HL-60 (cell line): ENCODE measurements around the gene BCAS3.

Experiments
- DNase-seq, 2 experiments: peaks; one replicate each; pipeline ENCODE4 v3.0.0-alpha.2; 2010 to 2020; ENCODE audit warnings: low read depth in 1 of 2, low spot score in 1 of 2
- H3K27ac ChIP-seq: fragments of 250-450 bp; sonication (Bioruptor Pico); replicated peaks from 2 replicates; pipeline ENCODE4 v1.5.1; 2020; ENCODE audit warnings: mild to moderate bottlenecking, moderate library complexity
- H3K27me3 ChIP-seq: fragments of 250-450 bp; sonication (Bioruptor Pico); 2 replicates; pipeline ENCODE4 v1.5.1; 2021; ENCODE audit warnings: mild to moderate bottlenecking, moderate library complexity; ENCODE audit not compliant: insufficient read depth, poor library complexity, severe bottlenecking
- H3K4me3 ChIP-seq: replicated peaks from 2 replicates; pipeline ENCODE4 v1.5.1; 2011; ENCODE audit warnings: mild to moderate bottlenecking, control low read depth, low read length; ENCODE audit not compliant: insufficient read depth
- GABPA ChIP-seq: IDR thresholded peaks from 2 replicates; pipeline ENCODE4 v1.6.1; 2012; ENCODE audit warnings: low read depth
- POLR2AphosphoS5 ChIP-seq: IDR thresholded peaks from 2 replicates; pipeline ENCODE4 v1.6.1; 2012; ENCODE audit warnings: low read depth
- SPI1 ChIP-seq: IDR thresholded peaks from 2 replicates; pipeline ENCODE4 v1.6.1; 2012; ENCODE audit warnings: low read depth, mild to moderate bottlenecking, borderline replicate concordance
- TF ChIP-seq, protein P1 (sequence below): IDR thresholded peaks from 2 replicates; pipeline ENCODE4 v1.6.1; 2012; ENCODE audit warnings: low read depth; ENCODE audit not compliant: insufficient replicate concordance
- TF ChIP-seq, protein P2 (sequence below): IDR thresholded peaks from one replicate; pipeline ENCODE4 v1.5.1; 2011; ENCODE audit warnings: low read length, control low read depth, inconsistent platforms; ENCODE audit not compliant: insufficient read depth

Gene BCAS3

DNA sequence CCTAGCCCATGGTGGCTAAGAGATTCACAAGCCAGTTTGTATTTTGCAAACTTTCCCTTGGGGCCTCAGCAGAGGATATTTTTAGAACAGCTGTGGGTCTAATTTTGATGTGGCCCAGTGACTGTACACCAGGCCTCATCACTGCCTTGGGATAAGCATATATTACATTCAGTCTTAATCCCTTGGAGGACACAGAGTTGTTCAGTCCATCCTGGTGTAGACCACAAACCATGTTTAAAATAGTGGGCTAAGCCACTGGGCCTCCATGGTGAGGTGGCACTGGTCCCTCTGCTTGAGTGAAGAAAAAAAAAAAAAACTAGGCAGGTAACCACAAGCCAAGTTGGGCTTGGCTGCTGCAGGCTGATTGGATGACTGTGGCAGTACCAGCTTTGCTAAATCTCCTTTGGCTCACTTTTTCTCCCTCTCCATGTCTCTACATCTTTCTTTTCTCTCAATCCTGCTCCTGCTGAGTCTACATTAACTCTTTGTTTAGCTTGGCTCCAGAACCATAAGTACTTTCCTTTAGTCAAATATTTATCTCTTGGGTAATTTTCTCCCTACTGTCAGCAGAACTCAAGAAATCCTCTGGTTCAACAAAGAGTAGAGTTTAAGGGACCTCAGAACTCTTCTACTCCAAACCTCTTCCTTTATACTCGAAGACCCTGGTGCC, 602.0 kb downstream of the BCAS3 start:
- DNase-seq = no peak
- no peak overlapping the region for H3K4me3 ChIP-seq
- no peak overlapping the region for H3K27ac ChIP-seq
- TF ChIP-seq, protein P1, sequence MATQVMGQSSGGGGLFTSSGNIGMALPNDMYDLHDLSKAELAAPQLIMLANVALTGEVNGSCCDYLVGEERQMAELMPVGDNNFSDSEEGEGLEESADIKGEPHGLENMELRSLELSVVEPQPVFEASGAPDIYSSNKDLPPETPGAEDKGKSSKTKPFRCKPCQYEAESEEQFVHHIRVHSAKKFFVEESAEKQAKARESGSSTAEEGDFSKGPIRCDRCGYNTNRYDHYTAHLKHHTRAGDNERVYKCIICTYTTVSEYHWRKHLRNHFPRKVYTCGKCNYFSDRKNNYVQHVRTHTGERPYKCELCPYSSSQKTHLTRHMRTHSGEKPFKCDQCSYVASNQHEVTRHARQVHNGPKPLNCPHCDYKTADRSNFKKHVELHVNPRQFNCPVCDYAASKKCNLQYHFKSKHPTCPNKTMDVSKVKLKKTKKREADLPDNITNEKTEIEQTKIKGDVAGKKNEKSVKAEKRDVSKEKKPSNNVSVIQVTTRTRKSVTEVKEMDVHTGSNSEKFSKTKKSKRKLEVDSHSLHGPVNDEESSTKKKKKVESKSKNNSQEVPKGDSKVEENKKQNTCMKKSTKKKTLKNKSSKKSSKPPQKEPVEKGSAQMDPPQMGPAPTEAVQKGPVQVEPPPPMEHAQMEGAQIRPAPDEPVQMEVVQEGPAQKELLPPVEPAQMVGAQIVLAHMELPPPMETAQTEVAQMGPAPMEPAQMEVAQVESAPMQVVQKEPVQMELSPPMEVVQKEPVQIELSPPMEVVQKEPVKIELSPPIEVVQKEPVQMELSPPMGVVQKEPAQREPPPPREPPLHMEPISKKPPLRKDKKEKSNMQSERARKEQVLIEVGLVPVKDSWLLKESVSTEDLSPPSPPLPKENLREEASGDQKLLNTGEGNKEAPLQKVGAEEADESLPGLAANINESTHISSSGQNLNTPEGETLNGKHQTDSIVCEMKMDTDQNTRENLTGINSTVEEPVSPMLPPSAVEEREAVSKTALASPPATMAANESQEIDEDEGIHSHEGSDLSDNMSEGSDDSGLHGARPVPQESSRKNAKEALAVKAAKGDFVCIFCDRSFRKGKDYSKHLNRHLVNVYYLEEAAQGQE = no peak
- TF ChIP-seq GABPA = no peak
- TF ChIP-seq POLR2AphosphoS5 = no peak
- TF ChIP-seq, protein P2, sequence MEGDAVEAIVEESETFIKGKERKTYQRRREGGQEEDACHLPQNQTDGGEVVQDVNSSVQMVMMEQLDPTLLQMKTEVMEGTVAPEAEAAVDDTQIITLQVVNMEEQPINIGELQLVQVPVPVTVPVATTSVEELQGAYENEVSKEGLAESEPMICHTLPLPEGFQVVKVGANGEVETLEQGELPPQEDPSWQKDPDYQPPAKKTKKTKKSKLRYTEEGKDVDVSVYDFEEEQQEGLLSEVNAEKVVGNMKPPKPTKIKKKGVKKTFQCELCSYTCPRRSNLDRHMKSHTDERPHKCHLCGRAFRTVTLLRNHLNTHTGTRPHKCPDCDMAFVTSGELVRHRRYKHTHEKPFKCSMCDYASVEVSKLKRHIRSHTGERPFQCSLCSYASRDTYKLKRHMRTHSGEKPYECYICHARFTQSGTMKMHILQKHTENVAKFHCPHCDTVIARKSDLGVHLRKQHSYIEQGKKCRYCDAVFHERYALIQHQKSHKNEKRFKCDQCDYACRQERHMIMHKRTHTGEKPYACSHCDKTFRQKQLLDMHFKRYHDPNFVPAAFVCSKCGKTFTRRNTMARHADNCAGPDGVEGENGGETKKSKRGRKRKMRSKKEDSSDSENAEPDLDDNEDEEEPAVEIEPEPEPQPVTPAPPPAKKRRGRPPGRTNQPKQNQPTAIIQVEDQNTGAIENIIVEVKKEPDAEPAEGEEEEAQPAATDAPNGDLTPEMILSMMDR = no peak
- no peak for TF ChIP-seq SPI1
- no peaks in the 10 kb centered on the region for H3K27me3 ChIP-seq

DNA sequence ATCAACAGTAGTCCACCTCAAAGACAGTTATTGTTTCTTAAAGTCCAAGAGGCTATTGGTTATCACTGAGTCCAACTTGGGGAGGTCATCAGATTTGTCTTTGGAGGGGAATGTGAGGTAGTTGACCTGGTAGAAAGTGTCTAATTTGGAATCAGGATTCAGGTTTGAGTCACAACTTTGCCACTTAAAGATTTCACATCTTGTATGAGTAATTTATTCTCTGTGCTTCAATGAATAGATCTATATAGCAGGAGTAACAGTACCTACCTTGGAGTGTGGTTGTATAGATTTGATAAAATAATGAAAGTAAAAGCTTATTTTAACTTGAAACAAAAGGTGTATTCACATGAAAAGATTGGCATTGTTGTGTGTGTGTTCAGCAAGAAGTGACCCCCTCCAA, 602.7 kb downstream of the BCAS3 start:
- no peak overlapping the region for H3K27ac ChIP-seq
- TF ChIP-seq, protein P1 = no peak
- TF ChIP-seq POLR2AphosphoS5 (no peak), SPI1 (no peak), GABPA (no peak)
- TF ChIP-seq, protein P2 = no peak
- no peak for DNase-seq
- H3K27me3 ChIP-seq = no peaks in the 10 kb centered on the region
- H3K4me3 ChIP-seq = no peak overlapping the region

DNA sequence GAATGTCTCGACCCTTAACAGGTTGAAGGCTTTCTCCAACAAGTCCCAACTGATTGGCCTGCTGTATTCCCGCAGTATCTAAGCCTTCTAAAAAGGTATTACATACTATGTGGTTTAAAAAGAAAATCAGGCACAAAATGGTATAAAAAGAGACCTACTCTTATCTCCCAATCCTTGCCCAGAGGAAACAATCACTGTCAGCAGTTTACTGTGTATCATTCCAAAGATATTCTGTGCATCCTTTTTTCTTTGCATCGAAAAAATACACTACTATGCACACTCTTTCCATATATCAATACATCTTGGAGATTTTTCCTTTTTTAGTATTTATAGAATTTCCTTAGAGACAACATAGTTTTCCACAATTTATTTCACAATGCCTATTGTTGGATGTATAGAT, 603.2 kb downstream of the BCAS3 start:
- Histone ChIP-seq H3K27me3 (no peaks in the 10 kb centered on the region), H3K4me3 (no peak overlapping the region), H3K27ac (no peak overlapping the region)
- no peak for TF ChIP-seq GABPA
- TF ChIP-seq POLR2AphosphoS5 = no peak
- TF ChIP-seq, protein P2 = no peak
- TF ChIP-seq, protein P1 = no peak
- DNase-seq = no peak
